ENCODE measurements around the gene PROSER1. TPM values are rescaled to one million over a fixed set of nuclear protein-coding genes. Genes with fewer than 3 reads are reported as not detected.

PROSER1 gene
- total and polyA plus RNA-seq, 2 of the 4 experiments (the other 2 are of a cell fraction) = 2.0 to 13.4 TPM

GRCh38 chr13:38979891-38980749 lies 57.8 kb downstream of the PROSER1 start:
- DNase-seq = no peak
- Histone ChIP-seq H3K9ac (ENCODE audit: low read depth, low read length) (no peak overlapping the region), H2AK5ac (ENCODE audit: low read depth, low read length) (no peak overlapping the region), H3K9me3 (ENCODE audit: control insufficient read depth, insufficient read depth, low read length) (no peaks in the 10 kb centered on the region), H2BK15ac (ENCODE audit: low read depth, low read length) (no peak overlapping the region), H3K4me2 (ENCODE audit: low read depth, low read length) (no peak overlapping the region), H3K9me1 (ENCODE audit: insufficient read depth, low read length) (no peaks in the 10 kb centered on the region), H3K36me3 (ENCODE audit: control insufficient read depth, insufficient read depth, low read length) (no peaks in the 10 kb centered on the region), H2AFZ (replicated peaks; ENCODE audit: low read length, poor library complexity) (peak overlapping the region; percentile 5), H3K56ac (ENCODE audit: extremely low read depth, insufficient read depth, low read length) (no peak overlapping the region), H3K18ac (ENCODE audit: low read depth, low read length) (no peak overlapping the region), H4K20me1 (ENCODE audit: insufficient read depth, low read length) (no peaks in the 10 kb centered on the region), H4K91ac (ENCODE audit: insufficient read depth, low read depth, low read length) (no peak overlapping the region), H4K5ac (ENCODE audit: low read depth, low read length) (no peak overlapping the region), H3K23ac (ENCODE audit: low read depth, low read length) (no peak overlapping the region), H3K27ac (ENCODE audit: insufficient read depth, low read length) (no peak overlapping the region), H3K4me3 (ENCODE audit: insufficient read depth, low read depth, low read length) (no peak overlapping the region), H3K79me1 (ENCODE audit: low read depth in 1 of 2, low read length in 2 of 2) (no peaks in the 10 kb centered on the region), H3K4me1 (ENCODE audit: control insufficient read depth, insufficient read depth, low read length) (no peaks in the 10 kb centered on the region), H2BK20ac (ENCODE audit: low read depth, low read length) (no peak overlapping the region), H3K4ac (ENCODE audit: low read depth, low read length) (no peak overlapping the region), H2AK9ac (replicated peaks; ENCODE audit: low read depth, low read length, poor library complexity) (no peak overlapping the region), H2BK120ac (ENCODE audit: low read depth, low read length) (no peak overlapping the region), H4K8ac (ENCODE audit: low read depth in 2 of 2, low read length in 2 of 2) (no peak overlapping the region), H2BK5ac (ENCODE audit: low read depth, low read length, poor library complexity, severe bottlenecking) (no peak overlapping the region), H3K14ac (replicated peaks; ENCODE audit: low read depth, low read length) (no peak overlapping the region), H3K27me3 (ENCODE audit: control insufficient read depth, insufficient read depth, low read length) (no peaks in the 10 kb centered on the region; the same call in 1 of the 2 replicates)
- no peak for ATAC-seq (ENCODE audit: low read depth)
- dilution Hi-C loops (cut with HindIII; ENCODE audit: low sequenced_read_pairs, unreplicated experiment) (no loop called here), in situ Hi-C loops (cut with MboI; ENCODE audit: low sequenced_read_pairs) (no loop called here), intact Hi-C loops (cut with micrococcal nuclease) (no loop called here)
- no TSS peak for BruUV-seq (replicated peaks)
- TF ChIP-seq RCOR1 (IDR thresholded peaks at IDR 0.05; ENCODE audit: insufficient replicate concordance, low read length) (no peak), MXI1 (IDR thresholded peaks at IDR 0.05; ENCODE audit: borderline replicate concordance, low read depth, low read length) (no peak), BHLHE40 (IDR thresholded peaks at IDR 0.05; ENCODE audit: low read depth, low read length) (no peak), FOS (IDR thresholded peaks at IDR 0.05; ENCODE audit: low read depth, low read length) (no peak), CEBPB (IDR thresholded peaks at IDR 0.05; ENCODE audit: low read depth, low read length) (no peak), SMC3 (IDR thresholded peaks at IDR 0.05; ENCODE audit: low read depth, low read length) (no peak), RFX5 (IDR thresholded peaks at IDR 0.05; ENCODE audit: low read depth, low read length) (no peak), CTCF (conservative IDR thresholded peaks at IDR 0.05; ENCODE audit: low read depth, low read length) (no peak), MAFK (IDR thresholded peaks at IDR 0.05; ENCODE audit: low read depth, low read length) (no peak), CHD1 (IDR thresholded peaks at IDR 0.05; ENCODE audit: low read depth, low read length) (no peak), ELK1 (IDR thresholded peaks at IDR 0.05; ENCODE audit: borderline replicate concordance, low read depth, low read length) (no peak), POLR2A (IDR thresholded peaks at IDR 0.05; ENCODE audit: low read depth, low read length) (no peak), MAZ (IDR thresholded peaks at IDR 0.05; ENCODE audit: borderline replicate concordance, low read depth, low read length) (no peak), NFE2L2 (IDR thresholded peaks at IDR 0.05; ENCODE audit: low read depth, low read length) (no peak), RAD21 (IDR thresholded peaks at IDR 0.05; ENCODE audit: low read length) (no peak)
- TF ChIP-seq, protein P1, sequence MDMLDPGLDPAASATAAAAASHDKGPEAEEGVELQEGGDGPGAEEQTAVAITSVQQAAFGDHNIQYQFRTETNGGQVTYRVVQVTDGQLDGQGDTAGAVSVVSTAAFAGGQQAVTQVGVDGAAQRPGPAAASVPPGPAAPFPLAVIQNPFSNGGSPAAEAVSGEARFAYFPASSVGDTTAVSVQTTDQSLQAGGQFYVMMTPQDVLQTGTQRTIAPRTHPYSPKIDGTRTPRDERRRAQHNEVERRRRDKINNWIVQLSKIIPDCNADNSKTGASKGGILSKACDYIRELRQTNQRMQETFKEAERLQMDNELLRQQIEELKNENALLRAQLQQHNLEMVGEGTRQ (IDR thresholded peaks at IDR 0.05; ENCODE audit: low read depth, low read length) = no peak
- CTCF ChIA-PET = no interaction called here
- POLR2A ChIA-PET (ENCODE audit: unreplicated experiment) = no interaction called here
- no CpG with 5 or more reads among the region's 9 CpGs for WGBS, 2 experiments (ENCODE audit: extremely low coverage in 2 of 2, insufficient read length in 1 of 2)
